LHCN-M2 (cell line): ENCODE measurements around the gene DDX53. TPM values are rescaled to one million over a fixed set of nuclear protein-coding genes. Genes with fewer than 3 reads are reported as not detected.

ENCODE experiments used
- DNase-seq: peaks from one replicate; pipeline ENCODE4 v3.0.0-alpha.2; 2012; ENCODE audit warnings: low read depth
- polyA plus RNA-seq: library from polyadenylated mRNA; unstranded; fragments of >200 nt; gene quantifications from one replicate; pipeline ENCODE4 v1.2.1, GENCODE V29; 2012; ENCODE audit warnings: missing spikeins
- total RNA-seq: library from RNA; depleted of rRNA; stranded (reverse); fragments of >200 nt; gene quantifications from 2 replicates; pipeline ENCODE4 v1.2.3, GENCODE V29; 2014; rRNA removed

DDX53 gene
- not detected in 2 replicates for total RNA-seq
- polyA plus RNA-seq, result not detected

DNA sequence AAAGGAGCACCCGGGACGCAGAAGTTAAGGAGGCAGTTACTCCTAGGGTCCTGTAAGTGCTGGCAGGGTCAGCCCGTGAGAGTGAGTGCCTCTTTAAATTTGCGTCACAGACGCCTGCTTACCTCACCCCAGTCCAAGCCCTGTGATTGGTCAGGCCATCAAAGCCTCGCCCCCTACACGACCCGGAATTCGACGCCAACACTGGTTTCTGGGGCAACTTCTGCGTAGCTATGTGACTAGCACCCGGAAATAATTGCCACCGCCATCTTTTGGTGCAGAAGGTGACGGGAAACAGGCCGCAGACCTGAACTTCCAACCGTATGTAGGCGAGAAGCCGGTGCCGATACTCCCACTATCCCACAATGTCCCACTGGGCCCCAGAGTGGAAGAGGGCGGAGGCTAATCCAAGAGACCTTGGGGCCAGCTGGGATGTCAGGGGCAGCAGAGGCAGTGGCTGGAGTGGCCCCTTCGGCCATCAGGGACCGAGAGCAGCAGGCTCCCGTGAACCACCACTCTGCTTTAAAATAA lies at the start of gene DDX53:
Gene DDX53 (plus strand): TSS at position 265 of the 528 bp plus-strand sequence. CDS start 98 bp downstream, at position 363.
- DNase-seq, result no peak

DNA sequence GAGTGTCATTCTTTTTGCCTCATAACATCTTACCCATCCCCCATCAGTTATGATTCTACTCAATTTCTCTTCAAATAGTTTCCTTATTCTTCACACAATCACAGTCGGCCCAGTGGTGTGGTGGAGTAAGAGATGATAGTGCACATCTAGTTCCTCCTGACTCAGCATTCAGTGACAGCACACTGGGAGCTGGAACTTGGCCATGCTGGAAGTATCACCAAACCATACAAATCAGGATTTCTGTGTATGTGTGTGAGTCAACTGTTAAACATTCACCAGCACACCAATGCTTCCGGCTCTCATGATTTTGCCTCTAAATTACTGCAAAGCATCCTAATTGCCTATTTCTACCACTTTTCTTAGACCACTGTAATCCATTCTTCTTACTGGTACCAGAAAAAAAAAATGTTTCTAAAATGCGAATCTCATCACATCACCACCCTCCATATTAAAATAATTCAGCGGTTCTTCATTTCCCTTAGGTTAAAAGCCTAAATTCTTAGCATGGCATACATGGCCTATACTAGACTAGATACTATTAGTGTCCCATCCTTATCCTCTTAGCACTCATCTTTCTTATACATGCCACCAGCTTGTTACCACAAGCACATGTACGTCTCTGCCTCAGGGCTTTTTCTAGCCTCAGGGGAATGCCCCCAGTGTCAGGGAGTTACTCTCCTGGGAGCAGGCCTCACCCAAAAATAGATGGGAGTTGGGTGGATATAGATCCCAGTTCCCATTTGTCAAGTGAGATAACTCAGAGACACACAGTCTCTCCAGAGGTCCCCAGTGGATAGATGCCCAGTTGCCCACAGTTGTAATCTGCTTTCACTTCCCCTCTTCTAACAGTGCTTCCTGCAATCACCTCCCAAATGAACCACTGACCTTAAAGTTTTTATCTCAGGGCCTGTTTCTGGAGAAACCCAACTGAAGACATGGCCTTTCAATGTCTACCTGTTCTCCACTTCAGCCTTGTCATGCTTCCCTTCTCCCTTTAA lies 49.2 kb upstream of the DDX53 start:
- peak; percentile 88 for DNase-seq

DNA sequence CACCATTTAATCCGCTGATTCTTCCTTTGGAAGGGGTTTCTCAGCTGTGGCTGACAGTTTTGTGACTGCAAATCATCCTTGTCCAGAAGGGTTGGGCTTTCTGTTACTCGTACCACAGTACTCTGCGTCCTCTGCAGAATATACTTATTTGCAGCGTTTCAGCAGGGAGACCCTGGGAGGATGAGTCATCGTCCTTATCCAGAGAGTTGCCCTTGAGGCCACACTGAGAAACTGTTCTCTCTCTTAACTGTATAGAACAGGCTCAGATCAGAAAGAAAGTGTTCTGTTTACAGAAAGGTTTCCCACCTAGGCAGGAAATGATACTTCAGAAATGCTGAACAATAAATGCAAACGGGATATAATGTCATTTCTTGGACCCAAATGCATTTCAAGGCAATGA lies 47.8 kb upstream of the DDX53 start:
- peak; percentile 54 for DNase-seq

DNA sequence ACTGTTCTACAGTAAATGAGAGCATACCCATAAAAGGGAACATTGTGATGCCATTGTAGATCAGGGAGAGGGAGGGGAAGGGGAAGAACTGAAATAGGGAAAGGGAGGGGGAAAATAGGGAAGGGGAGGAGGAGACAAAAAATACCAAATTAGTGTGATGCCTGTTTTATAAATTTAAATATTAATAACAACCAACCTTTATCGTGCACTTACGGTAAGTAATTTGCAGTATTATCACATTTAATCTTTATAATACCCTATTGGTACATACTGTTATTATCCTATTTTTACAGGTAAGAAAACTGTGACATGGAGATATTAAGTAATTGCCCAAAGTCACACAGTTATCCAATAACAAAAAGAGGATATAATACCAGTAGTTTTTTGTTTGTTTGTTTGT lies 41.5 kb upstream of the DDX53 start:
- DNase-seq, result no peak

DNA sequence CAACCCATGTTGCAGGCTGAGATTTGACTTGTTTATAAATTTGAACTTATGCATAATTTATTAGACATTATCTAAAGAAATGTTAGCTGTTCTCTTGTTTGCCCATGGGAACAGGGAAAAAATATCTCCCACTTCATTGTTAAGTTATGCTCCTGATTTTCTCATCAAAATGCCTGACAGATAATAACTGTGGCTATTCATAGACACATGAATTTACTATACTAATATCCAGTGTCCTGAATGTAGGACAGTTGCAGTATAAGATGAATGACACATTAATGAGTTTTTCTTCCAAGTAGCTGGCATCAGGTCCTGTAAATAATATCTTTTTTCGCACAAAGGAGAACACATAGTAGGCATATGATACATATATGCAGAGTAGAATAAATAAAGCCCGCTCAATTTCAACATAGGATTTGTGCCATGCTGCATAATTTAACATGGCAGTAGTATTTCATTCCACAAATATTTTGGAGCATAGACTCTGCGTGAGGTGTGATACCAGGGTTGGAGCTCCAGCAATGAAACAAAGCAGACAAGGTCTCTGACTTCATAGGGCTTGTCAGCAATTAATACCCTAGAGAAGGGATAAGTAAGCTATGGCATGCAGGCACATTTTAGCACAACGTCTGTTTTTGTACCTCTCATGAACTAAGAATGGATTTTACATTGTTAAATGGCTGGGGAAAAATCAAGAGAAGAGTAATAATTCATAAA lies 40.4 kb upstream of the DDX53 start:
- no peak for DNase-seq

DNA sequence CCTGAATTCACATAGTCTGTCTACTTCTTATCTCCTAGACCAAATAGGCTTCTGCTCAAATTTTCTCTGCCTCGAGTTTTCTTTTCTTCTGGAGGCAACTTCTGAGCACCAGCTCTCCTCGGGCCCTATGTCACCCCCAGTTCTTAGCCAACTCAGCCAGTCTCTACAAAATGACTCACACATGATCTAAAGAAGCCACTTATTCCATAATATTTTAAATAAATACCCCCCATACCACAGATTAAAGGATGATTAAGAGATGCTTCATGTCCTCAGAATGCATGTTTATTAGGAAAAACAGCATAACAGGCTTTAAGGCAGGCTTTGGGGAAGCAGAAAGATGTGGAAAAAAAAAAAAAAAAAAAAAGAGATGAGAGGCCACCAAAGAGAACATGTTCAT lies 36.6 kb upstream of the DDX53 start:
- no peak for DNase-seq

DNA sequence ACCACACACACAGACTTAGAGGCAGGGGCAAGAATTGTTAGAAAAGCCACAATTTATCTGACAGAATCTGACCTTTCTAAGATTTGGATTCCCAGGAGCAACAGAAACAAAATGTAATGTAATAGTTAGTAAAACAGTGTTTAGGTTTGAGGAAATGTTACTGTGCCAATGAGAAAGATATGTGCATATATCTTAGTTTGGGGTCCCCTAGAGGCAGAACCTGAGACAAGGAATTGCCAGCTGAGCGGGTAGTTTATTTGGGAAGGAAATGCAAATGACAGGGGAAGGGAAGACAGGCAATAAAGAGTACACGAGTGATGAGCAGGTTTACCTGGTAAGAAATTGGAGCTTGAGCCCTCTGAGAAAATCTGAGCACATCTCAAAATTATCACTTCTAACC lies 31.3 kb upstream of the DDX53 start:
- no peak for DNase-seq

DNA sequence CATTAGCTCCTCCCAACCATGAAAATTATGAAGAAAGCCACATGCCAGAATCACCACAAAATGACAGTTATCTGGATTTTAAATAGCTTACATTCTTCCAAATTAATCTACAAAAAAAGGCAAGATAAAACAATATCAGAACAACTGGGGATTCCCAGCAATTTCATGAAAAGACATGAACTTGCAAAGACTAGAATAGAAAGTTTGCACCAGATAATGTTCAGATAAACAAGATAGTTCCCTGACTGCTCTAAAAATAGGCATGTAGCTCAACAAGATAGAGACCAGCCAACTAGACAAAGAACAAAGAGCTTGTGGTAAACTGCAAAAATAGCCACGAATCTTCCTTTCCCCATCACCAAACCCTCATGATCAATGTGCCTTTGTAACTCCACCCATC lies 30.3 kb upstream of the DDX53 start:
- no peak for DNase-seq

DNA sequence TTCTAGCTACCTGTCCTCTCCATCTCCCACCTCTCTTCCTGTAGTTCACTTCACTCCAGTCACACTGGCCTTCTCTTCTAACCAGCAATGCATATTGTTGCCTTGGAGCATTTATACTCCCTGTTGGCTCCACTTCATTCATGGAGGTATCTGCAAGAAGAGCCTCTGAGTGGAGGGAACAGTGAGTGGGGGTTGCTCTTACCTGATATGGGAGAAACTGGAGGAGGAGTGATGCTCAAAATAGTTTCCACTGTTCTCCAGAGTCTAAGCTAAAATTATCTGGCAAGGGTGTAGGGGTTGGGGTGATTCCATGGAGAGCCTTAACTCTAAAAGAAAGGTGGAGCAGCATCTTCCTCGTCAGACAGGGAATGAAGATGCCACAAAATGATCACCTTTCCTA lies 28.9 kb upstream of the DDX53 start:
- DNase-seq, result no peak

DNA sequence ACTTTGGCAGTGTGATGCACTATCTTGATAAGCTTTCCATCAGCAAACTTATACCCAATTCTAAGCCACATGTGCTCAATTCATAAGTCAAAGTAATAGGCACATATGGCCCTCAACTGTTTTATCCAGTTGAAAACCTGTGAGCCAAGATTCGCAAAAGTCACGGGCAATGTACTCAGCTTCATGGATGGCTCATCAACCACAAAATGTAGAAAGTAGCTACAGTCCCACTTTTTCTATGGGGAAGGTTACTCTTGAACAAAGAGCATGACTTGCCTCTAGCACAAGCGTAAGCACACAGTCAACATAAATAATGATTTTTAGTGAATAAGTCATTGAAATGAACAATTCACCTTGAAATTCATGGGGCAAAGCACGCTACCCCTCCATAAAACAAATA lies 25.1 kb upstream of the DDX53 start:
- DNase-seq, result peak; percentile 69

DNA sequence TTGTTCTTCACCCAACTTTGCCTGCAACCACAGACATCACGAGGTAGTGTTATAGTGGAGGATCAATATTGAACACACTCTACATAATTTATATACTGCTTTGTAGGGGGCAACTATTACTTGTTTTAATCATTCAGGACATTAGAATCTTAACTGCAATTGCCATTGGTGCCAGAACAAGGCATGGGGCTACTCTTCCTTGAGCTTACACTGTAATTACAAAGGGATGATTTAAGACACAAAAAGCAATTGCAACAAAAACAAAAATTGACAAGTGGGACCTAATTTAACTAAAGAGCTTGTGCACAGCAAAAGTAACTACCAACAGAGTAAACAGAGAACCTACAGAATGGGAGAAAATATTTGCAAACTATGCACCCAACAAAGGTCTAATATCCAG lies 24.0 kb upstream of the DDX53 start:
- DNase-seq, result no peak

DNA sequence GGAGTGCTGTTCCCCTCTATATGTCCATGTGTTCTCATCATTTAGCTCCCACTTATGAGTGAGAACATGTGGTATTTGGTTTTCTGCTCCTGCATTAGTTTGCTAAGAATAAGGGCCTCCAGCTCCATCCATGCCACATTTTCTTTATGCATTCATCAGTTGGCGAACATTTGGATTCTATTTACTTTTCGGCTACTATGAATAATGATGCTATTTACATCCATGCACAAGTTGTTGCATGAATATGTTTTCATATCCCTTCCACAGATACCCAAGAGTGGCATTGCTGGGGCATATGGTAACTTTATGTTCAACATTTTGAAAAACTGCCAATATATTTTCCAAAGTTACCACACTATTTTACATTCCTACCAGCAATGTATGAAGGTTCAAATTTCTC lies 13.8 kb upstream of the DDX53 start:
- no peak for DNase-seq

DNA sequence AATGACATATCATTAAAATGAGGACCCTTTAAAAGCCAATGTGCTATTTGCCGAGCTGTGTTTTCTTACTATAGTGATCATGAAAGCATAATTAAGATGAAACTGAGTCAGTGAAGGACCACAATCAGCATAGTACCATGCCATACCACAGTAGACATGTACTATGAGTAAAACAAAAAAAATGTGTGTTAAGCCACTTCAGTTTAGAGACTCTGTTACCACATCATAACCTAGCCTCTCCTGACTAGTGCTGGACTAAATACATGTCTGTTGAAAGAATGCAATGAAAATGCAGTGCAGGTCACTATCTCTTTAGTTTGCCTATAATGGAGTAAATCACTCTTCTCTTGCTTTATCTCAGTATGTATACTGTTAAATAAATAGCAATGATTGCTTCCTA lies 12.3 kb upstream of the DDX53 start:
- no peak for DNase-seq

DNA sequence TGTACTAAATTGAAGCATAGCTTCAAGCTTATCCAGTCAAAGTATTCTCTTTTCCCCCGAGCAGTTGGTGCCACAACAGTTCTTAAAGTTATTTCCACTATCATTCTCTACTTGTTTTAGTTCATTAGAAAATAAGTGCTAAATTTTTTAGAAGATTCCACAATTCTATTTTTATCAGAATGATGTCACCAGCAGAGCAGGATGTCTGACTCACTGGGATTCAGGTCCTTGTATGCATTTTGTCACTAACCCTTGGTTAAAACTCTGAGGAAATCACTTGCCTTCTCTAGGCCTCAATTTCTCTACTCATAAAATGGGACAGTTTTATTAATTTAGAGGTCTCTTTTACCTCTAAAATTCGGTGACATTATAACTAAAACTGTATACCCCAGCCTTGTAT lies 3.4 kb downstream of the DDX53 start:
- peak; percentile 20 for DNase-seq

DNA sequence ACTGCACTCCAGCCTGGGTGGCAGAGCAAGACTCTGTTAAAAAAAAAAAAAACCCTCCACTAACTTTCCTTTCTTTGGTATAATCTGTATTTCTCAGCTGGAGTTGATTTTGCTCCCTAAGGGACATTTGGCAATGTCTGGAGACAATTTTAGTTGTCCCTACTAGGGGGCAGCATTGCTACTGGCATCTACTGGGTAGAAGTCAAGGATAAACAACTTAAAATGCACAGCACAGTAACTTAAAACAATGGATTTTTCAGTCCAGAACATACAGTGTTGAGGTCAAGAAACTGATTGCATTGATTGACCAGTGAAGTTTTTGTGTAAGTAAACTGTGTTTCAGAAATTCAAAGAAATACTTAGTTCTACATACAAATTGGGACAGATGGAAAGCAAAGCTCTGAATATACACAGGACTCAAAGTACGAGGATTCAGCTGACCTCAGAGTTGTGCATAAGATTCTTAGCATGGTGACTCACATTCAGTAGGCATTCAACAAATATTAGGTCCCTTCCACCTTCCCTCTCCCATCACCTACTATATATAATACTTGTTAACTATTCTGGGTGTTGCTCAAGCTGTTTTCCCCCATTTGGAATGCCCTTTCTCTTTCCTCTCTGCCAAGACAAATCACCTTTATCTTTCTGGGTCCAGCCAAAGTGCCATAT lies 8.8 kb downstream of the DDX53 start:
- DNase-seq, result peak; percentile 42

DNA sequence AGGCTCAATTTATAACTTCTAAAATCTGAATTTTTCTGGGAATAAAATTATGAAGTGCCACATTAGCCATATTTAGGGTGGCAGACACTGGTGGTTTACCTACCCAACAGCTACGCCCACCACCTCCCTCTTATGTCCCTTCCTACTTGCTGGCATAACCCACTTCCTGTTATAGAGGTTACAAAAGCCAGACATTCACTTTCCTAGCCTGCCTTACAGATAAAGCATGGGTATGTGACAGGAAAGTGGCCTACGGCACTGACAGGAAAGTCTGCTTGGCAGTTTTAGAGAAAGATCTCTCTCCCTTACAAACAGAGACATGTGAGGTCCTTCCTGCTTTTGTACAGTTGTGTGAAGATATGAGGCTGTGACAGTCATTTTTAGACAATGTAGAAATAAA lies 12.4 kb downstream of the DDX53 start:
- no peak for DNase-seq

DNA sequence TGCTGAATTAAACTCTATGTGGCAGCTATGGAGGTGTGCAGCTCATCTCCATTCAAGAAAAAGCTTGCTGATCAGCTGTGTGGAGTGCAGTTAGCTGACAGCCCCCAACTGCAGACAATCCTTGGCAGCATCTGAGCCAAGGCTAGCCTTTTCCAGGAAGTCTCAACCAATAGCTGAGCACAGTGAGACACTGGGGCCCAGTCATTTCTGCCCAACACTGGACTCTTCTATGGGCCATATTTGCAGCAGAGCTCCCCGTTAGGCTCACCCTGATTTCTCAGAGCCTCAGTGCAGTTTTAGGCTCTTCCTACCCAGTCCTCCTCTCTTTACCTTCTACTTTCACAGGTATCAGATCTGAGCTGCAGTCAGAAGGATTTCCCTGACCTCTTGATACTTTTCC lies 12.9 kb downstream of the DDX53 start:
- DNase-seq, result no peak

DNA sequence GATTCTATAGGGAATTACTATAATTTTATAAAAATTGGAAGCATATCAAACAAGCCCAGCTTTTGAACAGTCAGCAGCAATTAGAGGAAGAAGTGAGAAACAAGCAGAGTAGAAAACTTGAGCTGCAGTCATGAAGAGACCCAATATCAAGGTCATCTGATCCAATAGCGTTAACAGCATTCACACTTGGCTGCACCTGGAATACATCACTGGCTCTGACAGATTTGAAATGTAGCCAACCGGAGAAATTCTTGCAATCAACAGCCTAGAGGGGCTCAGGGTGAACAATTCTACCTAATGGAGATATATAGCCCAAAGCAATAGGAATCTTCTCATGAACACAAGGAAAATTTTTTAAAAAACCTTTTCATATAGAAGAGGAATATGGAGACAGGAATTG lies 13.6 kb downstream of the DDX53 start:
- no peak for DNase-seq

DNA sequence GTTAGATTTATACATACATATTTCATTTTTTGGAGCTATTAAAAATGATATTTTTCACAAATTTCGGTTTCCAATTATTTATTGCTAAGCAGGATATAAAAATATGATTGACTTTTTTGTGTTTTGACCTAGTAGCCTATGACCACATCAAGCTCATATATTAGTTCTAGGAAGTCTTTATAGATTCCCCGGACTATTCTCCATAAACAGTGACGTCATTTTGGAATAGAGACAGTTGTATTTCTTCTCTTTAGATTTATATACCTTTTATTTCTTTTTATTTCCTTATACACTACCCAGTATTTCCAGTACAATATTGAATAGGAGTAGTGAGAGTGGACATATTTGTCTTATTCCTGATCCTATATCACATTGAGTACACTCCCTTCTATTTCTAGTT lies 31.8 kb downstream of the DDX53 start:
- DNase-seq, result no peak

DNA sequence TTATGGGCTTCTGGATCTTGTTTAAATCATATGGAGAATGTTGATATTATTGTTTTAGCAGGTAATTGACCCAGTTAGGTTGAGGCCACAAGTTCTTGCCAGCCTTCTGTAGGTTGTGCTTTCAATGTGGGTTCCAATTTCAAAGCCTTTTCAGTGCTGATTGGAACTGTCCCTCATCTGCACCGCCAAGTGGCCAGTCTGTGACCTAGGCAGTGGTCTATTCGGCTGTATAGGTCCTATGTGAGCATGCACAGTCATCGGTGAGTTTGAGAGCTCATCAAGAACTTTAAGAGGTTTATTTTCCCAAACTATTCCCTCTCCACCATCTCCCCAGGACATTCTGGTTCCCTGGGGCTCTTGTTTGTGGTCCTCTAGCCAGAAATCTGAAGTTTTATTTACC lies 35.7 kb downstream of the DDX53 start:
- no peak for DNase-seq

DNA sequence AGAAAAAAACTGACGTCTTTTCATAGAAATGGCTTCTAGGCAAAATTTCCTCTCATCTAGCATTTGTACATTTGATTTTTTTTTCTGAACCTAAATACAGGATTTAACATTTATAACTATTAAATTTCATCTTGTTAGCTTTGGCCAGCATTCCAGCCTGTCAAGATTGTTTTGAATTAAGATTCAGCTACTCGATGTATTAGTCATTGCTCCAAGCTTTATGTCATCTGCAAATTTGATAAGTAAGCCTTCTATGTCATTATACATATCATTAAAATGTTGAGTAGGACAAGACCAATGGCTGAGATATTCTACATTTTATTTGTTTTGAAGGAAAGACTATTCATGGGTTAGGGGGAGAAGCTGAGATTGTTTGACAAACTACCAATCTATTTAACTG lies 46.7 kb downstream of the DDX53 start:
- DNase-seq, result no peak
